NCI-H2196 treated with DMSO at 0.1 percent for 48 hours (cell line): ENCODE data around the gene XRRA1.
A peak's percentile ranks its signal among the peaks of the same experiment; 100 is the strongest.
"Not testable (repeated sequence)": the region's sequence is repeated elsewhere in the genome, so short reads cannot be mapped to it uniquely, and the experiment has no call there.

ENCODE experiments used
- DNase-seq: peaks from one replicate; lab custom pipeline; 2025; ENCODE audit not compliant: unreplicated experiment; lab: John Stamatoyannopoulos, UW

Gene XRRA1

DNA sequence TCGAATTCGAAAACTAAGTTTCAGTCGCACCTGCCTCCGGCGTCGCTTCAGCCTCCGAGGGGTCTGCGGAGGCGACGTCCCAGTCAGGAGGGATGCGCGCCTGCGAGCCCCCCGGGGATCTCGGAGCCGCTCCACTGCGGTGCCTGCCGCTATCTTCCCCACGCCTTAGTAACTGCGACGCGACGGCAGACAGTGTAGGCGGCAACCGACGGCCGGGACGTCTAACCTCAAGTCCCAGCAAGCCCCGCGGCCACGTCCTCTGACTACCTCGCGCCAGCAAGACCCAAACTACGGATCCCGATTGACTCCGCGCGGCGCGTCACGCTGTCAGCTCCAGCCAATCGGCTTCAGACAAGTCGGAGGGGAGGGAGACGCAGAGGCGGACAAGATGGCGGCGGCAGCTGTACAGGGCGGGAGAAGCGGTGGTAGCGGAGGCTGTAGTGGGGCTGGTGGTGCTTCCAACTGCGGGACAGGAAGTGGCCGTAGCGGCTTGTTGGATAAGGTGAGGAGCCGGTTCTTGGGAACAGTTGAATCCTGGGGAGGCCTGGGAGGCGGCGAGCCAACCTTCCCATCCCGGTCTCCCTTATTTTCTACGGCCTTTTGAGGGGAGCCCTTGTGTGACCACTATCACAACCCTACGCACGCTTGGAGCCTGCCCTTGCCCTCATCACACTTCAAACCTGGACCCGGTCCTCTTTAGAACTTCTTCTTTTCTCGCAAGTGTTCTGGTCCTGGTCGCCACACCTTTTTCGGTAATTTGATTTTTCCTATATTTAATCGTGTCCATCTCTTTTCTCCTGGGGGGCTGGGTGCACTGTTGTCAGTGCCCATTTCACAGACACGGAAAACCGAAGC is at the start of gene XRRA1, which contains the start of gene SPCS2:
TSS of gene XRRA1 (minus strand) at position 194 of the 855 bp plus-strand sequence. CDS start 8,213 bp downstream, outside the sequence.
TSS of gene SPCS2 (plus strand) at position 369 of the 855 bp plus-strand sequence. CDS start at position 389, 20 bp downstream.
- peak; percentile 96 for DNase-seq

DNA sequence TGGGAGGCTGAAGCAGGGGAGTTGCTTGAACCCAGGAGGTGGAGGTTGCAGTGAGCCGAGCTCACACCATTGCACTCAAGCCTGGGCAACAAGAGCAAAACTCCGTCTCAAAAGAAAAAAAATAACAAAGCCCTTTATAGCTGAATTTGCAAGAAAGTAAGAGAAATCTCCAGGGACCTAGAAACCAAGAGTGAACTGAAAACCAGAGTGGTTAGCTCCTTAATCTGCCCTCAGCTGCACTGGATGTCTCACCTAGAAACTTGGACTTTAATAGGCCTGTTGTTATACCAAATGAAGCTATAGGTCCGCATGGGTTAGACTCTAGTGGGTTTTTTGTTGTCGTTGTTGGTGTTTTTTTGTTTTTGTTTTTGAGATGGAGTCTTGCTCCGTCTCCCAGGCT is 44.0 kb upstream of the XRRA1 start:
- DNase-seq = no peak

GRCh38 chr11:74990941-74991340 is 42.0 kb upstream of the XRRA1 start:
- no peak for DNase-seq

GRCh38 chr11:74990150-74990549 is 41.3 kb upstream of the XRRA1 start:
- not testable (repeated sequence) for DNase-seq

DNA sequence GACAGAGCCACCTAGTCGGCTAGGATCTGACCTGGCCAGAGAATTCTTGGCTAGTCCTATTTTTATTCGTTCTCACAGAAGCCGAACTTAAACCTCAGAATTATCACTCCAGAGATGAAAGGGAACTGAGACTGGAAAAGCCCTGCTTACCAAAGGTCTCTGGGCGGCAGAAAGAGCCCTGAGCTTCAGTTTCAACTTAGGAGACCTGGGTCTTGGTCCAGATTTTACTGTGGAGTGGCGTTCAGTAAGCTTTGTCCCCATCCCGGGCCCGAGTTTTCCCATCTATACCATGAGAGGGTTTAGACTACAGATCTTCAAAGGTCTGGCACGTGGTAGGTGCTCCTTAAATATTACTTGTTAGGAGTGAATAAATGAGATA is 40.4 kb upstream of the XRRA1 start:
- no peak for DNase-seq

DNA sequence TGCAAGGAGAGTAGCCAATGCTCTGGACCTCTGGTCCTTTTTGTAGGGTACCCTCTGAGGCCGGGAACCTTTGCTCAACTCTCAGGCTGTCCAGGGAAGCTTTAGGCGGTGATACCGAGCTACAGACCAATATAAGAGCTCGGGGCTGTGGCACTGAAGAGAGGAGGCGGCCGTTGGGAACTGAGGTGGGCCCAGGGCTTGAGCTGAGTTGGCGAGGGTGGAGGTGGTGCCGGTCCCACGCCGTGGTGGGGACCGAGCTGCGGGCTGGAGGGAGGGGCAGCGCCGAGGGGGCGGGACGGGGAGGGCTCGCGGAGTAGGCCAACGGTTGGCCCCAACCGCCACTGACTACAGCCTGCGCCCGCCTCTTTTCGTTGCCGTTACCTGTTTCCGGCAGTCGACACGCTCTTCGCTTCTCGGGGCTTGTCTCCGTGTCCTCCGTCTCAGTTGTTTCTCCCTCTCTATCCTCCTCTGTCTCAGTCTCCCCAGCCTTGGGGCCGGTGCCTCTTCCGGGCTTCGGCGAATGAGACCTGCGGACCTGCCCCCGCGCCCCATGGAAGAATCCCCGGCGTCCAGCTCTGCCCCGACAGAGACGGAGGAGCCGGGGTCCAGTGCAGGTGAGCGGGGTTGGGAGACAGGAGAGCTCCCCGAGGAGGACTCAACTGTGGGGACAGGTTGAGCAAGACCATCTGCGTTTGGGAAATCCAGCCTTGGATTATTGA is 39.8 kb upstream of the XRRA1 start, which contains the start of gene NEU3:
TSS of gene NEU3 (plus strand) at position 393 of the 719 bp plus-strand sequence. CDS start at position 521, 128 bp downstream.
- peak; percentile 72 for DNase-seq

- DNase-seq = no peak
Measured at GRCh38 chr11:74984730-74985129, 35.8 kb upstream of the XRRA1 start.

DNA sequence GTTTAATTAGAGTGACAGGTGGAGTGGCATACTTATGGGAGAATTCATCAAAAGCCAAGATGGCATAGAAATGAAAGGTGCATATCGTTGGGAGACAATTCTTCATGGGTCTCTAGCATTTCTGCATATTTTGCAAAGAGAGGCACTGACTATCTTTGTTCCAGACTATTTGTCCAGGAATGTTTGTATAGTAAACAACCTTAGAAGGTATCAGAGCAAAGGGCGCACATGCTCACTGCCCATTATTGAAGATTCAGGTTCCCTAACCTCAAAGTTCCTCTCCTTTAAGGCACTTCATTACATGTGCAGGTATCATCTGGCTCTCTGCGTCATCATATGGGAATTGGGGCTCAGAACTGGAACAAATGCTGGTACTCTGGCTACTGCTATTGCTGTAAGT is 35.2 kb upstream of the XRRA1 start:
- DNase-seq = no peak

DNA sequence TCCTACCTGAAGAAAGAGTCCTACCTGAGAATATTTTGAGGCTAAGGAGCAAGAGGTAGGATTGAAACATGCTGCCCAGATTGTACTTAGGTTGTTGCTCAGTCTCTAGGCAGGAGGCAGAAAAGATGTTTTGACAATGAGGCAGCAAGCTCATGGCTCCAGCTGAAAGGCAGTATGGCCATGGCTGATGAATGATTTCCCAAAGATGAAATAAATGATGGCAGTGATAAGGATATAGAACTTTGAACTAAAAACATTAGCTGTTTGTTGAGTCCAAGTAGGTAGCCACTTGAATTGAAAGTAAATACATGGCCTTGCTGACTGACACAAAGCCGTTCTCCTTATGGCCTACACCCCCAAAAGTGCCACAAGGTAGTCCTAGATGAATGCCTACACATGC is 33.0 kb upstream of the XRRA1 start:
- no peak for DNase-seq

- DNase-seq = no peak
Measured at GRCh38 chr11:74980634-74981033, 31.7 kb upstream of the XRRA1 start.

DNA sequence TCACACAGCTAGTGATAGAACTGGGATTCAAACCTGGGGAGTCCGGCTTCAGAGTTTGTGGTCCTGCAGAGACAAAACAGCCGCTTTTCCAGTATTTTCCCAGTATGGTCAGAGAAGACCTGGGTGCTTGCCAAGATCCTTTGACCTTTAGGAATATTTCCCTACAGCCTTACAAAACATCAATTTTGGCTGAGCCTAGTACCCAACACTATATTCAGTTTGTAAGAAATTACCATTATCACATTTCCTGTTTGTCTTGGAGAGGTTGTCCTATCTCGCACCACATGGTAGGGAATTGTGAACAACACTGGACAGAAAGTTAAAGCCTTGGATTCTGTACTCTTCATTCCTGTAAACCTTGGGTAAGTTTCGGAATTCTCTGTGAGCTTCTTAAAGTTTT is 29.1 kb upstream of the XRRA1 start:
- DNase-seq = no peak

GRCh38 chr11:74971424-74971823 is 22.5 kb upstream of the XRRA1 start:
- no peak for DNase-seq

DNA sequence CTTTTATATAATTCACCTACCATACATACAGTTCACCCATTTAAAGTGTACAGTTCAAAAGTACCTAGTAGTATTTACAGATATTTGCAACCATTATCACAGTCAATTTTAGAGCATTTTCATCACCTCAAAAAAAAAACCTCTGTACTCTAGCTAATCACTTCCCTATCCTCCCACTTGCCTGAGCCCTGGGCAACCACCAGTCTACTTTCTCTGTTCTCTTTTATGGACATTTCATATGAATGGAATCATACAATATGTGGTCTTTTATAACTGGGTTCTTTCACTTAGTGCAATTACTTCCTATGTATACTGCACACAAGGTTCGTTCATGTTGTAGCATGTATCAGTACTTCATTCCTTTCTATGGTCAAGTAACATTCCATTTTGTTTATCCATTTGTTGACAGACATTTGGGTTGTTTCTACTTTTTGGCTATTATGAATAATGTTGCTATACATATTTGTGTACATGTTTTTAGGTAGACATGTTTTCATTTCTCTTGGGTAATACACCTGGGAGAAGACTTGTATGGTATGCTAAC is 22.0 kb upstream of the XRRA1 start:
- no peak for DNase-seq

- DNase-seq = no peak
Measured at GRCh38 chr11:74966651-74967050, 17.8 kb upstream of the XRRA1 start.

- not testable (repeated sequence) for DNase-seq
Measured at GRCh38 chr11:74960128-74960527, 11.2 kb upstream of the XRRA1 start.

DNA sequence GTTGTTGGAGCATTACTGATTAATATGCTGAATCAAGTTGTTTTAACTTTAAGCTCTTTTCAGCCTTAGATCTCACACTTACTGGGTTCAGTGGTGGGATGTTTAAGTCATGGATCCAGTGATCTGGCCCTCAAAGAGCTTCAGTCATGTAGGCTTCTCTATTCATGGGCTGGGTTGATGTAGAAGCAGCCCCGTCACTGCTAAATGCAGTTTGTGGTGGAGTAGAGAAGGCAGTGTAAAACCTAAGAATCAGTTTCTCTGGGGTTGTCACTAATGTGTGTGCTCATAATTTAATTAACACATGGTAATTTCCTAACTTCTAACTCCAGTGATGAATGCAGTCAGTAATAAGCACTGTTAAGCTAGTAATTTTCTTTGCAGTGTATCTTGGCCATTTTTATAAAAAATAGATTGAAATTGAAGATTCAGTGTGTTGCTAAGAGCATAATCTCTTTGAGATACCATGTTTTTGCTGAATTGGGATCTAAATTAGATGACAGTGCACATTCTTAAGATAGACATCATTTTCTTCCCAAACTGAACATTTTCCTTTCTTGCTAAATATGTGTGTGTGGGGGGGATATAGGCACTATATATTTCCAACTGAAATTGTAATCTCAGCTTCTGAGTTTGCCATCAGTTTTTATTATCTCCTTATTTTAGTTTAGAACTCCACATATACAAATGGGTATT is 9.2 kb upstream of the XRRA1 start:
- no peak for DNase-seq

DNA sequence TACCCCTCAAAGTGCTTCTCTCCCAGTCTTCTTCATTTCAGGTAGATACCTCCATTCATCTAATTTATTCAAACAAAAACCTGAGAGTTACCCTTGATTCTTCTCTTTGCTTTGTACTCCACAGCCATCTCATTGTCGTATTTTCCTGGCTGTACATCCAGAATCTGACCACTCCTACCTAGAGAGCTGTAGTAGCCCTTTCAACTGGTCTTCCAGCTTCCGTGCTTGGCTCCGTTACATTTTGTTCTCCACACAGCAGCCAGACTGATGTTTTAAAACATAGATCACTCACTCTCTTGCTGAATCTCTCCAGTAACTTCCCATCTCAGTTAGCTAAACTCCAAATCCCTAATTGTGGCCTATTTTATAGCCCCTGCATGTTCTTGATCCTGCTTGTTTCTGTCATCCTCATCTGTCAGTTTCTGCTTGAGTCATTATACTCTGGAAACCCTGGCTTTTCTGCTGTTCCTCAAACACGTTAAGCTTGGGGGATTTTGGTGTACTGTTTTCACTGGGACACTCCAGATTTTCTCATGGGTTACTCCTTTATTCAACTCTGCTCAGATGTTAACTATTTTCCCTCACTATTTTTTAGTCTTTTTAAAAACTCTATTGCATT is 7.6 kb upstream of the XRRA1 start:
- no peak for DNase-seq

DNA sequence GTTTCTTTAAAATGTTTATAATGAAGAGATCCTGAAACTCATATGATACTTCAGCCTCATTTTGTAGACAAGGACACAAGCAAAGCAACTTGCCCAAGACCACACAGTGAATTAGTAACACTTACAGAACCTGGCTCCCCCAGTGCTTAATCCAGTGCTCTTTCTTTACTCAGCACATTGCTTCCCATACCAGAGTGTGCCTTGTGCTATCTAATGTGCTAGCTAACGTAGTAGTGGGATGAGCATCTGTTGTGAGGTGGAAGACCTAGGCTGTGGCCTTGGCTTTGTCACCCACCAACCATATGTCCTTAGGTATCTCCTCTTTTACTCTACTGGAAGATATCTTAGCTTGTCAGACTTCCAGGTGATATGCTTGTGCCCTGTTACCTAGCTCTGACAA is 5.3 kb upstream of the XRRA1 start:
- DNase-seq = no peak

DNA sequence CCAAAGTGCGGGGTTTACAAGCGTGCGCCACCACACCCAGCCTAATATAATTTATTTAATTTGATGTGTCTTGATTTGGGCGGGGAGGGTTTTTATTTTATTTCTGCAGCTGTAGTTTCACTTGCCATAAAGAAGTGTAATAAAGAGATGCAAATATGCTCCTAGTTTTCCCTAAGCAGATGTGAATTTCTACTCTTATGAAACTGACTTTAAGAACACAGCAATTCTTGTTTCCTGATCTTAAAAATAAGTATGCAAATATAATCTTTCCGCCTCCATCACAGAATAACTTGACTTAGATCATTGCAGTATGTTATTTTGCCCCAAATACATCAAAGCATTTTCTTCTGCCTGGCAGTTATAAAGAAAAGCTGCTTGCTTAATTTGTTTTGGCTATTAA is 4.6 kb upstream of the XRRA1 start:
- DNase-seq = no peak

GRCh38 chr11:74952752-74953151 is 3.9 kb upstream of the XRRA1 start:
- DNase-seq = no peak

DNA sequence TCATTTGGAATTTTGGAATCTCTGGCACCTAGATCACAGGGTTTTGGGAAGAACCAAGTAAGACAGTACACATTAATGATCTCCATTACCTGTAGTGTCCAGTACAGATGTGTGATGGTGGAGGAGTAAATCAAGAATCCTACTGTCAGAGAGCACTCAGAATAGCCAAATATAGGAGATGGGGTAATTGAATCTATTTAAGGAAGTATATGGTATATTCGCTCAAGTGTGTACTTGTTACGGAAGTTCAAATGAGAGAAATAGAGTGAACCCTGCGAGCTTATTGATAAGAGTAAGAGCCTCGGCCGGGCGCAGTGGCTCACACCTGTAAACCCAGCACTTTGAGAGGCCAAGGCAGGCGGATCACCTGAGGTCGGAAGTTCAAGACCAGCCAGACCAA is 2.3 kb upstream of the XRRA1 start:
- no peak for DNase-seq
